ENCODE measurements around the gene NACC2. TPM values are rescaled to one million over a fixed set of nuclear protein-coding genes. Genes with fewer than 3 reads are reported as not detected.

NACC2 gene
- total and polyA plus RNA-seq, 10 of the 15 experiments (the other 5 are each of a cell fraction or from before 2014, with no cell fraction given), result 0.66 to 14.7 (median 3.5) TPM

- TF ChIP-seq ZBTB33 (IDR thresholded peaks at IDR 0.05), result no peak
- TF ChIP-seq FOXM1 (IDR thresholded peaks at IDR 0.05; ENCODE audit: low read depth, low read length), result no peak
- no peak for TF ChIP-seq SP1 (IDR thresholded peaks at IDR 0.05; ENCODE audit: low read depth, low read length)
- TF ChIP-seq KLF5 (IDR thresholded peaks at IDR 0.05; ENCODE audit: partially characterized antibody), result no peak
- no peak for TF ChIP-seq BCLAF1 (IDR thresholded peaks at IDR 0.05)
- no peak for TF ChIP-seq CHD4 (IDR thresholded peaks at IDR 0.05)
- TF ChIP-seq ZZZ3 (IDR thresholded peaks at IDR 0.05; ENCODE audit: control insufficient read depth, insufficient read length, low read depth), result no peak
- TF ChIP-seq ZNF274 (IDR thresholded peaks at IDR 0.05; ENCODE audit: insufficient read depth, insufficient read length), result no peak
- TF ChIP-seq HCFC1 (IDR thresholded peaks at IDR 0.05; ENCODE audit: low read length), result no peak
- TF ChIP-seq LARP7 (IDR thresholded peaks at IDR 0.05), result no peak
- no peak for TF ChIP-seq ZSCAN29 (IDR thresholded peaks at IDR 0.05)
- TF ChIP-seq BHLHE40 (IDR thresholded peaks at IDR 0.05; ENCODE audit: borderline replicate concordance in 1 of 2, low read depth in 2 of 2, low read length in 1 of 2), result no peak
- TF ChIP-seq RCOR1 (conservative IDR thresholded peaks at IDR 0.05; ENCODE audit: low read depth, low read length), result no peak
Measured at GRCh38 chr9:136083558-136084062, 11.5 kb downstream of the NACC2 start (continued).

Measured in GM12878 (cell line).